ENCODE measurements around the gene EFCAB6.

EFCAB6 gene

DNA sequence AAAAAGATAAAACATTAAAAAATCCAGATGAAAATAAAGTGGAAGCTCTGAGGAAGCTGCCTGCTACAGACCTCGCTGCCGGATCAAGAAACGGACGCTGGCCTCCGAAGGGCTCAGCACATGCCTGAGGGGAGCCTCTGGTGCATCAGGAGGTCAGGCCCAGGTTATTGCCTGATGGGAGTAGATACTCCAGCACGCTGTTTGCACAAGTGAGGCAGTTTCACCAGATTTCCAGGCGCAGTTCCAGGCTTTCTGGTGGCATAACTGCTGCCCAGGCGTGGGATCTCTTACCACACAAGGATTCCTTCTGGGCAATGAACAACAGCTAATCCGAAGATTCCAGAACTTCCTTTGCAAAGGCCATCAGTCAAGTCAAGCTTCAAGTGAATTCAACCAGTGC lies 246.1 kb downstream of the EFCAB6 start:
- DNase-seq: no peak

DNA sequence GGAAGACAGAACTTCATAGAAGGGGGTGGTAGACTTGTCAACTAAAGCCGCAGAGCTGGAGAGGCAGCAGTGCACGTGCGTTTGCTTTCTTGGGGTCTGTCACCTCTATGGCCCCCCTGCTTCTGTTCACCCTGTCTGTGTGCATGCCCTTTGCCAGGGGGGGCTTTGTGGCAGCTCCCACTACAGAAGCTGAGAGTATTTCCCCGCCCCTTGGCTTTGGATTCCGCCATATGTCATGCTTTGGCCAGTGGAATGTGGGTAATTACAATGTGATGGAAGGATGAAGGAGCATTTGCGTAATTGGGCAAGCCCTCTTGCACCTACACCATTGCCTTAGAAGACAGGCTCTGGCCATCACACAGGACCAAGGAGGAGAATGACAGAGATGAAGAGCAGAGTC lies 247.2 kb downstream of the EFCAB6 start:
- DNase-seq: no peak

DNA sequence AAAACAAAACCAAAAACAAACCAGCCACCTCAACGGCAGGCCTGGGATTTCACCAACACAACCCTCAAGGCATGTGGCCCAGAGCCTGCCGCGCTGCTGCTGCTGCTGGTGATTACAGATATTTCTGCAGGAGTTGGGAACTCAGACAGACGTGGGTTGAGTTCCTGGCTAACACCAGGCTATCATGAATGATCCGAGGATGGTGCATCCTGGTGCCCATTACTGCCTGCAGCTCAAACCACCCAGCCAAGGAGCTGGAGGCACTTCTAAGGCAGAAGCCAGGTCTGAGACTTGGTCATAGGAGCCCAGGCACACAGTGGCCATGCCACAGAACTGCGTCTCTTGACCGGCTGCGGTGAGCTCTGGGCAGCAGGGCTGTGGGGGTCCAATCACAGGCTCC lies 248.5 kb downstream of the EFCAB6 start:
- no peak for DNase-seq

DNA sequence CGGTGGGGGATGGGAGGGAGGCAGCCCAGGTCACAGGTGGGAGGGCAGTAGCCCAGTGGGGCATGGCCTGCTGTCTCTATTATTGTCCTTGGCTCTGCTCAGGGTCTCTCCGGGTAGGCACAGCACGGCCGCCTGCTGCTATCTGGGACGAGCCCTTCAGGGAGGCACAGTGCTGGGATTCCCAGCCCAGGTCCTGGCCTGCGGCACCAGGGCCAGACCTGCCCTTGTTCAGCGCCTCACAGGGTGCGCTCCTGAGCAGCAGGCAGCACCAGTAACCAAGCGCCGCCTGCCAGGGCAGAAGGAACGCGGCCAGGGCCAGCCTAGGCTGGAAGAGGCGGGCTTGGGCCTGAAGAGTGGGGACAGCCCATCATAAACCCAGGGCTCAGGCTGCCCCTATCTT lies 249.3 kb downstream of the EFCAB6 start:
- no peak for DNase-seq

DNA sequence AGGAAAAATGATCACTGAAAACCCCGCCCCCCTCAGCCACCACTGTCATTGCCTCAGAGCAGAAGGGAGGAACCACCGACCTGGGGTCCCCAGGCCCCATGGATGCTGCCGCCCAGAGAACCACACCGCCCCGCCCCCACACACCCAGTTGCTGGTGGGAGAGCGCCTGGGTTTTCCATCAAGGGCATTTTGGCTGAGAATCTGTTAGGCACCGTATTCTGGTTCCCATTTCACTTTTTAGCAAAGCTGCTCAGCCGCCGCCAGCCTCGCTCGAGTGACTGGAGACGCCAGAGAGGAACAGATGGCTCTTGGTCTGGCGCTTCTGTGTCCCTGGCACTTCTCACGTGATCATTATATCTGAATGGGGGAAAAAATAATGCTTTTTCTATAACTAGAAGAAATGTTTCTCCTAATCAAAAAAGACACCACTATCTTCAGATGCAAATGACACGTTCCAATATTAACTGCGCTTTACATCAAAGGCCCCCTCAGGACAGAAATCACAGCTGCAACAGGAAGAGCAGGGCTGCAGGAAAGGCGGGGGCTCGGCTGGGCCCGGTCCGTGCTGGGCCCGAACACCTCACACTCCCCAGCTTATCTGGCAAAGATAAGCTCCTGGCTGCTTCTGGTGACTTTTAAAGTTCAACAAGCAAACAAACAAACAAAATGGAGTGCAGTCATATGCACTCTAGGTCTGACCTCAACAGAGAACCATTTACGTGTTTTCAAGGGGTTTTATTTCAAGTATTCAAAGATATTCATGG lies 250.5 kb downstream of the EFCAB6 start:
- DNase-seq: peak; percentile 67

DNA sequence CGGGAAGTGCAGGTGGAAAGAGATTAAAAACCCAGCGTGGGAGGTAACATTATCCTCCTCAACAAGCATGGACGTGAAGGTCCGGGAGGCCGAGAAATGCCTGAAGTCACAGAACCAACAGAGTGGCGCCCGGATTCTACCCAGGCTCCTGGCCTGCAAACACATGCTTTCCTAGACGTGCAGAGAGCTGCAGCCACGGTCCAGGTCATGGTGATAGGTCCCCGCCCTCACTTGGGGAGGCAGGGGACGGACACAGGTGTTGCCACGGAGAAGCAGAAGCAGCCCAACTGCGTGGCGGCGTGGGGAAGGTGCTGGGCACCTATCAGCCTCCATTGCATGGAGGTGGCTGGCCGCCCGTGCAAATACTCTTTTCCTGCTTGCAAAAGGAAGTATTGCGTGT lies 251.5 kb downstream of the EFCAB6 start:
- no peak for DNase-seq

DNA sequence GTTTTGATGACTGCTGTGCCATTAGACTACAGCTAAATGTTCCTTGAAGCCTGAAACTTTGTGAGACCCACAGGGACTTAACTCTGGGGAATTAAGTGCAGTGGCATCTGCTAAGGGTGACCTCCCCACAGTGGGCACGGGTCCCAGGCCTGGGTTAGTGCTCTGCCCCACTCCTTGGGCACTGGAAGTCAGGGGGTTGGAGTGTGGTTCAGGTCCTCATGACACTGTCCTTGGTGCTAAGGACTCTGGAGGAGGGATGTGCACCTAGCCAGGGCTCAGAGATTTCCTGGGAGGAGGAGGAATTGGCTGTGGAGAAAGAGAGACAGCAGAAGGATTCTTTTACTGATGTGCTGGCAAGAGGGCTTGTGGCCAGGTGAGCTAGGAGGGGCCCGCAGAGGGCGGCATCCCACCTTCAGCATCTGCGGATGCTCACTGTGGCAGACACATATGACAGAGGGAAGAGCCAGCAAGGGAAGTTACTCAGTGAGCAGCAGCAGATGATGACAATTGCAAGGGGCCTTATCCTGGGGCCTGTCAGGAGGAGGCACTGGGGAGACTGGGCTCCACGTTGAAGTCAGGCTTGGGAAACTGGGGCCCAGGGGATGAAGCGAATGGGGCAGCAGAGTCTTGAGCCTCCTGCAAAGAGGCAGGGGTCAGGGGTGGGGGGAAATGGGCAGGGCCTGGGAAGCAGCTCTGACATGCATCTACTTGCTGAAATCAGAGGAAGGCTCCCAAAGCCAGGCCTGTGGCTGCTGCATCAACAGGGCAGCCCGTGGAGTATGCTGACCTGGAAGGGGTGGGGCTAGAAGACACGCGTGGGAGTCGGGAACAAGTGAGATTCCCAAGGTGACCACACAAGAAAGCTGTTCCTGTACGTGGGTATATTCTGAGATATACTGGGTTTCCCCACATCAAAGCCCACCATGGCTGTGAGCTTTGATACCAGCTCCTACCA lies 256.3 kb downstream of the EFCAB6 start:
- no peak for DNase-seq

DNA sequence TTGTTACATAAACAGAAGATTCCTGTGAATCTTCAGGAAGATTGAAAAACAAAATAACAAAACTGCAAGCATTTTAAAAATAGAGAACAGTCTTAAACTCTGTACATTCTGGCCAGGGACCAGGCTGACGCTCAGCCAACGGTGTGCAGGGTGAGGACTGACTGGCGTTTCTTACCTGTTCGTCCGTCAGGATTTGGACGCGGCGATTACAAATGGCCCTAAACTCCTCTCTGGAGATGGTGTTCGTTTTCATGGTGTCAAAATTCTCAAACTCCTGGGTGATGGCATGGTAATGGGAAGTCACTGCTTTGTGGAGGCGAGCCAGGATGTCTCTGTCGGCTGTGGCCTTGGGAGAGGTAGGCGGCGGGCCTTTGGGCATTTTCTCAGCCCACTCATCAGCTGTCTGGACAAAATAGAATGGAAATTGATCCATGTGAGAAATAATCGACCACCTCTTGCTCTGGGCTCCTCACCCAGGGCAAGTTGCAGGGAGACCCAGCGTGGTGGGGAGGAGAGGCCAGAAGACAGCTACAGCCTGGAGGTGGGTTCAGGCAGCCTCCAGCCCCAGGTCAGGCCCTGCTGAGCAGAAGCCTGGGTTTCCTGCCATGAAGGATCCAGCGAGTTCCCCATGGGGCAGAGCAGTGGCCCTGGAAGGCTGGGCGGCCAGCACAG lies 257.3 kb downstream of the EFCAB6 start:
- no peak for DNase-seq

DNA sequence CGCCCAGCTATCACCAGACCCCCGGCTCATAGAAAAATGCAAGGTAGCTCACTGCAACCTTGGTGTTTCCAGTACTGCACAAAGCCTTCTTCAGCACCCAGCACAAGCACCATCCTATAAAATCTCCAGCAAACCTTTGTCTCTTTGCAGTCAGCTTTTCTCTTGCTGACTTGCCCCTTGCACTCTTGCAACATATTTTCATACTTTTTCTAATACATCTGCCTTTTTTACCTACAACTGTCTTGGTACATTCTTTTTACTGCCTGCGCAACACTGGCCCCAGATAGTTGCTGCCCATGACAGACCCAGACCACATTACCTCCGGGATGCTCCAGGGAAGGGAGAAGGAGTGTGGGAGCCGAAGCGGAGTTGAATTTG lies 257.9 kb downstream of the EFCAB6 start:
- no peak for DNase-seq

DNA sequence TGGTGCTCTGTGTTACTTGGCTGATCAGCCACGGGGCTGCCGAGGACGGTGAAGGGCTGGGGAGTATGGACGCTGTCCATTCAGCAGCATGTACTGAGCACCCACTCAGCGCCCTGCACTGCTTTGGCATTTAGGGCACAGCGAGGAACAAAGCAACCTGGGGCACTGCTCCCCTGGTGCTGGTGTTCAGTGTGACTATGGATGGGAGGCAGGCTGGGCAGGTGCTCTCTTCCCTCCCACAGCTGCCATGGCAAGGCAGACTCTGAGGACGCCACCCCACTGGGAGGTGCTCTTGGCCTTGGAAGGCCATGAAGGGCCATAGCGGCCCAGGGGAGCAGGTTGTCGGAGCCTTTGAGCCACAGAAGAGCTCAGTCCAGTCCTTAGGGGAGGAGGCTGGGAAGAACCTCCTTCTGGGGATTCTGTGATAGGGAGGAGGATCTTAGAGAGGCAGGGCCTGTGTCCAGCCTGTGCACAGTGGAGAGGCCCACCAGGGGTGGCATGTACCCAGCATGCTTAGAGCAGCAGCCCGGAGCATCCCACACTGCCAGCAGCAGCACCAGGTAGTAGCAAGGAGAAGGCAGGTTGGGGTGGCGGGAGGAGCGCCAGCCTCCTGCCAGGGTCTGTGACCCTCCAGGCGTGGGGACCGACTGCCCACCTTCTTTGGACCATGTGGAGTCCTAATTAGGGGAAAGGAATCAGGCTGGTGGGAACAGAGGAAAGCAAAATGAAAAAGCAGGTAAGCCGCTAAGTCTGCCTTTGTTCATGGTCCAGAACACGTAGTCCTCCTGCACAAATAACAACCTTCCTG lies 258.4 kb downstream of the EFCAB6 start:
- DNase-seq: no peak

DNA sequence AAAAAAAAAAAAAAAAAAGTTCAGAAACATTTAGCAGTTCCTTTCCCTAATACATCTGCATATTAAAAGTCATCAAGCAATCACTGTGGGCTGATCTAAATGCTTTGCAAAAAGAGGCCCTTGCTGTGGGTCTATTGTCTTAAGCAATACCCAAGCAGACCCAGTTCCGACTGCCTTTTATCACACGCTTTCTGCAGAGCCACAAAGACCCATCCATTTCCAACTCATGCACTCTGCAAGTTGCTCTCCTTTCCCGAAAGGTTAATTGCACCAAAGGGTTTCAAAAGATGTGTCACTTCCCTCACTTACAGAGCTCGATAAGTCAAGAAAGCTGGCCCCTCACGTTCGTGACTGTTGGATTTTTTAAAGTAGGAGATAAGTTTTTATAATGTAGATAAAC lies 261.4 kb downstream of the EFCAB6 start:
- DNase-seq: no peak

DNA sequence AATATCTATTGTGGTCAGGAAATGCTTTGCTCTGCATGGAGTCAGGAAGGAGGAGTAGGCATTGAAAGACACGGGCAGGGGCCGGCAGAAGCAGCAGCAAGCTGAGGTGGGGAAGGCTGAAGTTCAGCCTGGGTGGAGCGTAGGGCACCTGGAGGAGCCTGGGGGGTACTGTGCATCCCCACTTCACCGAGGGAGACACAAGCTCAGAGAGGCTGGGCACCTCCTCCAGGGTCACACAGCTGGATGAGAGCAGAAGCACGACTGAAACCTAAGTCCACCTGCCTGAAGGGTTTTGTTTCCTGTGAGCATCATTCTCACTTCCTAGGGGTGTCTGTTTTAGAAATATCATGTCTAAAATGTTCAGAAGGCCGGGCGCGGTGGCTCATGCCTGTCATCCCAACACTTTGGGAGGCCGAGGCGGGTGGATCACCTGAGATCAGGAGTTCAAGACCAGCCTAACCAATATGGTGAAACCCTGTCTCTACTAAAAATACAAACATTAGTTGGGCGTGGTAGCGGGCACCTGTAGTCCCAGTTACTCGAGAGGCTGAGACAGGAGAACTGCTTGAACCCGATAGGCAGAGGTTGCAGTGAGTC lies 262.0 kb downstream of the EFCAB6 start:
- no peak for DNase-seq

DNA sequence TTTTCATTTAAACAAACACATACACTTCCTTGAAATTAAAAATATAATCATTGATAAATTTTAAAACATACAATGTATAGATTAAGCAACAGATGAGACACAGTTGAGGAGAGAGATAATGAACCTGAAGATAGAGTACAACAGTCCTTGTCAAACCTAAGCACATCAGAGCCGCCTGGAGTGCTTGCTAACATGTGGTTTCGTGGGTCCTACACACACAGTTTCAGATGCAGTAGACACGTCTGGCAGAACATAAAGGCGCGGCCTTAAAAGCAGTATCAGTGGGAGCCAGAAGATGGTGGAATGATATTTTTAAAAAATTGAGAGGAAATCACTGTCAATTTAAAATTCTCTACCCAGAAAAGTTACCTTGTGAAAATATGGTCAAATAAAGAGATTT lies 265.9 kb downstream of the EFCAB6 start:
- DNase-seq: no peak

DNA sequence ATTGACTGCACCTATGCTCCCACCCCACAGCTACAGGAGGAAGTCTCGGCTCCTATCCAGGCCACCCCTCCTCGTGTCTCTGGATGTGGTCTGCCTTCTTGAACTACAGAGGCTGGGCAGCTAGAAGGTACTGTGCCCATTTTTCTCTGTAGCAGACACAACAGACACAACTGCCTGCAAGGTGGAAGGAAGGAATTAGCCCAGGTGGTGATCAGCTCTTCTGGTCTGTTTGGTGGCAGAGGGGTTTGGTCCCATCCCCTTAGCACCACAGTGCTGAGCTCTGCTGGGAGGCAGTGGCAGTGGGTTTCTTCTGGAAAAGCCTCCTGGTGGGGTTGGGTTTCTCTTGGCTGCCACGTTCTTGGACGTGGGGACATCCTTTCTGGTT lies 267.8 kb downstream of the EFCAB6 start:
- DNase-seq: no peak

DNA sequence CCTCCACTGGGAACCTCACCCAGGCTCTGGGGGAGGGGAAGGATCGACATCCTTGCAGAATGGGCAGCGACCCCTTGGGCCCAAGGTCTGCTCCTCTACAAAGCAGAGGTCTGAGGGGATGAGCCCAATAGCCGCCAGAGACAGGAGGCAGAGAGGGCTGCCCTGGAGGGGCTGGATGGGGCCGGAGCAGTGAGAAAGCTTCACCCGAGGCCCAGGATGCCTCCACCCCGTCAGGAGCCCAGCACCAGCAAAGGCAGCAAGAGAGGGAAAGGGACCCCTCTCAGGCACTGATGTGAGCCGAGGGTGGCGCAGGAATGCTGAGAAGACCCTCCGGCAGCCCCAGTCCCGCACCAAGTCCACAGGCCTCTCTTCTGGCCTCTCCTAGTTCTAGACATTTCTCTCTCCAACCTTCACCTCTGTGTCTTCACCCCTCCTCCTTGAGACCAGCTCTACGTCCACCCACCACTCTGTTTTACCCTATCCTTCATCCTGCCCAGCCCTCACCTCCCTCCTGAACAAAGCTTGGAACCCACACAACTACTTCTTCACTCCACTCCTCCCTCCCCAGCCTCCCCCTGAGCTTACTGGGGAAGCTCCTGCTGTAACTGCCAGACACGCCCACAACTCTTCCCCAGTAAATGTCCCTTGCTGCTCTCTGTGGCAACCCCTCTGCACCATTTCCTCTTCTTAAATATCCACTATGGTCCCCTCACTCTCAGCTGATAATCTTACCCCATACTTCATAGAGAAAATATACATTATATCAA lies 268.4 kb downstream of the EFCAB6 start:
- DNase-seq: no peak

DNA sequence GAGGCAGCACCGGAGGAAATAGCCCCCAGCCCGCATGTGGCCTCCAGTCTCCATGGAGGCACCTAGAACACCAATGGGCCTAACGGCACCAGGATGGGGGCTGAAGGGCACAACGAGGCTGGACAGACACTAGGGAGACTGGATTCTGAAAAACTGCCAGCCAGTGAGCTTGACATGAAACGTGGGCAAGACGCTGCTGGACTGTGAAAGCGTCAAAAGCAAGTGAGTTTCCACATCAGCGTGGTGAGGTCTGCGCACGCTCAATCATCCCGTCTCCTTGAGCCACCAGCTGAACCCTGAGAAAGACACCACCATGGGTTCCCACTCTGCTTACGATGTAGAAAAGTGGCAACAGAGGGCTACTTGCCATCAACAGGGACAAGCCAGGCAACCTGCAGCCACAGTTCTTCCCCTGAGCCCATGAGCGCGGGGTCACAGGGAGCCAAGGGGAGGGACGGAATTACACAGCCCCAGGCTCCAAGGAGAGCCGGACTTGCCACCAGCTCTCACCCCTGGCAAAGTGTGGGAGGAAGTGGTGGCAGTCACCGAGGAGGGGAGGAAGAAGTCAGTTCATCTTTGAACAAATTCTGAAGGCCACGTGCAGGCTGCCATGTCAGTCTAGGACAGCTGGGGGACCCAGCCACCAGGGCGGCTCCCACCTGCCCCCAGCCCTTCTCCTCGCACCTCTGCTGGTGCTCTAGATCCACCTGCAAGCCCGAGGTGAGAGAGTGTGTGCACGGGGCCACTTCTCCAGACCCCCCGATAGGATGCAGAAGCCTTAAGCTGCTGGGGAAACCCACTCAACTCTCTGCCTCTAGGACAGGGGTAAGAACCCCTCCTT lies 269.2 kb downstream of the EFCAB6 start:
- DNase-seq: no peak

DNA sequence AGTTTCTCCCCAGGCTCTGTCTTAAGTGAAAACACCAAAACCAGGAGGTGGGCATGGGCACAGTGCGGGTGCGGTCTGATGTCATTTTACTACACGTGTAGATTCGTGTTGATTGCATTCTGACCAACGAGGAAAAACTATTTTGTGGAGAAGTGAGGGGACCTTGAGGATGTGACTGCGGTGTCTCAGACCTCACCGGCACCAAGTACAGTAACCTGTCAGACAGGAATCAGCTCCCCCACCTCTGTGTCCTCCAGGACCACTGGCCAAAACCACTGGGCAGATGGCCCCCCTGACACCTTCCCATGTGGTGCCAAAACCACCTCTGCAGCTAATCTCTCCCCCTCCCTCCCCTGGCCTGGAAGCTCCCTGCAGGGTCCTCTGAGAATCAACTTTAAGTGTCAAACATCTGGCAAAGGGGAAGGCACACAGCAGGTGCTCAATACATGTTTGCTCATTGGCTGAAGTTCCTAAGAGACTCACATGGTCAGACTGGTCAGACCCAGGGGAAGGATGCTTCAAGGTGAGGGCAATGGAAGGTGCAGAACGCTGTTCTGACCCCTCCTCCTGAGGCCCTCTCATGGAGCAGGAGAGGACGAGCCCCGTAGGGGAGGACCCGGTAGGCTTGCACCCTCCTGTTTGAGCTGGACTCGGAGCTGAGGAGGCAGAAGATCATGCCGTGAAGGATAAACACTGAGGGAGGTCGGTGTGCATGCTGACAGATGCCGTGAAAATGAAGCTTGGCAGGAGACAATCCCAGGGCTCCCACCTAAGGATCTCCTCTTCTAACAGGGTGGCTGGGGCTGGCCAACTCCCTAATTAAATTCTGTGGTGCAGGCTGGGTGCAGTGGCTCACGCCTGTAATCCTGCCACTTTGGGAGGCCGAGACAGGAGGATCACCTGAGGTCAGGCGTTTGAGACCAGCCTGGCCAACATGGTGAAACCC lies 270.4 kb downstream of the EFCAB6 start:
- no peak for DNase-seq

DNA sequence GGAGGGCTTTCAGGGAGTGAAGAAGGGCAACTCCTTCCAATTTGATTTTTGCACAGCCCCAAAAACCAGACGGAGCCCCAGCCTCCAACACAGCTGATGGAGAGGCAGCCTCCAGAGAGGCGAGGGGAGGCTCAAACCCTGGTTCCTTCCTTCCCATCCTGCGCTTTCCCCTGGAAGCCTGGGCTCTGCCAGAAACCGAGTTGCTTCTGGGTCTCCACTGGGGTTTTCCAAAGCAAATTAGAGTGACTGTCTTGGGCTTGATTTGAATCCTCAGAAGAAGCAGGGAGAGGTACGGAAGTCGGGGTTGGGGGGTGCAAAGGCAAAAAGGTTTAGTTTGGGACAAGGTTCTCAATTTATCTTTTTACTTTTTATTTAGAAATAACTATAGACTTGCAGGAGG lies 271.1 kb downstream of the EFCAB6 start:
- no peak for DNase-seq

DNA sequence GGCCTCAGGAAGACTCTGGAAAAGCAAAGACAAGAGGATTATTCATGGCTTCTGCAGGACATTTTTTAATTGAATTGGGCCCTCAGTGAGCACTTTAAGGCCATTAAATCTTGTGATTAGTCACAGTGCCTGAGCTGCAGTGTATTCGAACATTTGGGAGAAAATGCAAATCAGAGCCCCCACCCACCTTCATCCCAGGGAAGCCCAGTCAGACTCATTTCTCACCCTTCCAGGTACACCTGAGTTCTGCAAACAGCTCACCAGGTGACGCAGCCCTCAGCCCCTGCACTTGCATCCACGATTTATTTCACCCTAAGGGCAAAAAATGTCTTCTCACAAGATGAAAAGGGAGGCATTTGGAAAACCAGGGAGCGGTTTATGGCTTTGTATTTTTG lies 271.6 kb downstream of the EFCAB6 start:
- DNase-seq: no peak

Data from NCI-H446 treated with DMSO at 0.1 percent for 48 hours (cell line).